HepG2 (cell line): ENCODE results near the gene AP5B1. TPM values are rescaled to one million over a fixed set of nuclear protein-coding genes. Genes with fewer than 3 reads are reported as not detected.
A peak's percentile ranks its signal among the peaks of the same experiment; 100 is the strongest.

Source experiments
- ATAC-seq: fragments of 200-7000 bp; cut with Tn5 transposase; 3 replicates; pipeline ENCODE4 v1.9.1; 2020; ENCODE audit warnings: mild to moderate bottlenecking, moderate library complexity
- BruUV-seq: library from RNA; stranded (reverse); fragments of 400-500 nt; replicated peaks from 2 replicates; lab custom pipeline; 2021; lab: Mats Ljungman, UMichigan
- CTCF ChIA-PET: fragments of 300-600 bp; formaldehyde crosslinking; extraction: SDS; loops from one replicate; lab custom pipeline; 2021; ENCODE audit warnings: low total read pairs, inconsistent platforms, low intra/inter-chr PET ratio; lab: Yijun Ruan, JAX
- POLR2A ChIA-PET: fragments of 350-600 bp; sonication (Branson Sonifier 250); formaldehyde crosslinking; loops from one replicate; lab custom pipeline; 2020; ENCODE audit warnings: antibody characterized with exemption, inconsistent platforms; lab: Yijun Ruan, JAX
- DNase-seq: peaks from one replicate; pipeline ENCODE4 v3.0.0-alpha.2; 2015; ENCODE audit warnings: low spot score
- FAIRE-seq: peaks from 3 replicates; lab custom pipeline; 2011; peaks lifted over from hg19 to GRCh38; lab: Jason Lieb, UNC
- H2AFZ ChIP-seq: one replicate; pipeline ENCODE4 v1.6.1; 2011; ENCODE audit warnings: low read length, inconsistent platforms
- H3K27ac ChIP-seq: fragments of 300-600 bp; 3 replicates; pipeline ENCODE4 v1.8.0; 2011; ENCODE audit warnings: mixed run types, mild to moderate bottlenecking, mixed read lengths, low read length, inconsistent platforms; ENCODE audit not compliant: insufficient read depth; ENCODE audit errors: extremely low read length
- H3K27me3 ChIP-seq, 2 experiments: fragments of 200-600 bp in 1 of 2; 2 replicates in 1 of 2; 3 replicates in 1 of 2; pipeline versions ENCODE4 v1.6.0 to v1.8.0; 2011; ENCODE audit warnings: low read length in 2 of 2, mild to moderate bottlenecking in 2 of 2, moderate library complexity in 2 of 2, inconsistent platforms in 1 of 2; ENCODE audit not compliant: insufficient read depth in 2 of 2, control insufficient read depth in 1 of 2
- H3K36me3 ChIP-seq, 2 experiments: fragments of 200-600 bp in 1 of 2; replicated peaks in 1 of 2; 2 replicates in 1 of 2; 3 replicates in 1 of 2; pipeline versions ENCODE4 v1.5.1 to v1.8.0; 2011; ENCODE audit warnings: low read length in 2 of 2, inconsistent platforms in 1 of 2; ENCODE audit not compliant: insufficient read depth in 2 of 2, control insufficient read depth in 1 of 2
- H3K4me1 ChIP-seq: 2 replicates; pipeline ENCODE4 v1.5.1; 2012; ENCODE audit warnings: low read length, inconsistent platforms; ENCODE audit not compliant: insufficient read depth
- H3K4me2 ChIP-seq: 2 replicates; pipeline ENCODE4 v1.6.0; 2011; ENCODE audit warnings: low read depth, low read length, inconsistent platforms
- H3K4me3 ChIP-seq, 3 experiments: fragments of 200-600 bp in 1 of 3; sonication (generic), shearing (Covaris generic) in 1 of 3; replicated peaks in 1 of 3; 2 replicates each; pipeline ENCODE4 v1.5.1; 2011 to 2016; ENCODE audit warnings: low read length in 3 of 3, inconsistent platforms in 2 of 3, low read depth in 2 of 3, mild to moderate bottlenecking in 2 of 3, control low read depth in 1 of 3, mixed read lengths in 1 of 3; ENCODE audit not compliant: insufficient read depth in 1 of 3
- H3K79me2 ChIP-seq: one replicate; pipeline ENCODE4 v1.6.1; 2011; ENCODE audit warnings: low read length, inconsistent platforms; ENCODE audit not compliant: insufficient read depth
- H3K9ac ChIP-seq: 2 replicates; pipeline ENCODE4 v1.6.0; 2011; ENCODE audit warnings: mild to moderate bottlenecking, low read depth, low read length, inconsistent platforms; ENCODE audit not compliant: insufficient read depth
- H3K9me3 ChIP-seq: 2 replicates; pipeline ENCODE4 v1.5.1; 2012; ENCODE audit warnings: mild to moderate bottlenecking, low read length
- H4K20me1 ChIP-seq: 2 replicates; pipeline ENCODE4 v1.6.0; 2011; ENCODE audit warnings: inconsistent platforms, mild to moderate bottlenecking, low read length, moderate library complexity; ENCODE audit not compliant: insufficient read depth
- AGO2 ChIP-seq: fragments of 200-400 bp; formaldehyde crosslinking; optimal IDR thresholded peaks from 2 replicates; pipeline ENCODE3; 2017; ENCODE audit warnings: mild to moderate bottlenecking, low read depth, low read length, moderate library complexity
- HNF1B ChIP-seq: sonication (generic); formaldehyde crosslinking; IDR thresholded peaks from 2 replicates; pipeline ENCODE4 v1.5.1; 2020; ENCODE audit warnings: mild to moderate bottlenecking, moderate library complexity, missing genetic modification reagents
- SMAD9 ChIP-seq: sonication (generic); formaldehyde crosslinking; IDR thresholded peaks from 2 replicates; pipeline ENCODE4 v1.5.1; 2020; ENCODE audit warnings: mild to moderate bottlenecking, missing genetic modification reagents
- ZBTB33 ChIP-seq: sonication (generic); formaldehyde crosslinking; IDR thresholded peaks from 2 replicates; pipeline ENCODE4 v1.4.0; 2020; ENCODE audit warnings: missing genetic modification reagents
- WGBS: methylation state at CpG from one replicate; pipeline ENCODE4 v1.1.6; 2017; ENCODE audit warnings: low lambda C conversion rate; 5-methylcytosine and 5-hydroxymethylcytosine counted together
- in situ Hi-C: cut with HindIII; loops from 2 replicates; pipeline ENCODE4 v1.10.0; 2017; ENCODE audit warnings: low pct_unique_long_range_greater_than_20kb; ENCODE audit not compliant: extremely low pct_ligation_motif_present
- intact Hi-C: fragments of 100-400 bp; cut with micrococcal nuclease; formaldehyde crosslinking; loops from one replicate; pipeline ENCODE4 v1.10.0; 2022; ENCODE audit not compliant: unreplicated experiment
- polyA plus RNA-seq, 8 experiments: library from polyadenylated mRNA; depleted of rRNA in 3 of 8; stranded (reverse) in 7 of 8; unstranded in 1 of 8; fragments of >200 nt; fragmentation: Illumina TruSeq in 4 of 8; extraction: Trizol in 4 of 8; gene quantifications; 2 replicates each; pipeline versions ENCODE4 v1.2.1 to v1.2.3, GENCODE V29; 2011 to 2016; ENCODE audit warnings: low read depth in 4 of 8, missing spikeins in 1 of 8, mixed read lengths in 1 of 8; ENCODE audit not compliant: insufficient read depth in 1 of 8
- total RNA-seq, 5 experiments: library from RNA; depleted of rRNA; stranded (reverse); fragments of >200 nt; fragmentation: Illumina TruSeq; extraction: Trizol; gene quantifications; 2 replicates each; pipeline ENCODE4 v1.2.3, GENCODE V29; 2016; ENCODE audit warnings: low read depth in 1 of 5

Gene AP5B1
- total and polyA plus RNA-seq, 2 of the 13 experiments (the other 11 are each of a cell fraction or from before 2014, with no cell fraction given), result 1.7 to 4.4 TPM

- ATAC-seq, result no peak
- no peak overlapping the region for H3K4me3 ChIP-seq
- no TSS peak for BruUV-seq
- in situ Hi-C loops, result no loop called here
- no peak for FAIRE-seq
- H4K20me1 ChIP-seq, result no peaks in the 10 kb centered on the region
- H3K27ac ChIP-seq, result no peak overlapping the region
- H3K4me1 ChIP-seq, result peaks cover 33% of the 10 kb centered on the region
- no peaks in the 10 kb centered on the region for H3K79me2 ChIP-seq
- WGBS, result 97% methylated on average over 14 of the region's 23 CpGs
- DNase-seq, result no peak
- CTCF ChIA-PET, result interaction anchor here (4.7 kb wide), 1 partner anchor 39 kb away, joined by 56 read pairs; no protein-coding TSS in a partner anchor
- no peak overlapping the region for H3K4me2 ChIP-seq
- no peak overlapping the region for H3K9ac ChIP-seq
- no peak for TF ChIP-seq SMAD9 (CRISPR knock-in tag)
- TF ChIP-seq AGO2, result peak; percentile 16
- TF ChIP-seq HNF1B (CRISPR knock-in tag), result no peak
- peak; percentile 48; the same call in 1 of the 2 replicates for TF ChIP-seq ZBTB33 (CRISPR knock-in tag)
- TF ChIP-seq, all 625 proteins: peak for 2
- no peaks in the 10 kb centered on the region for H3K9me3 ChIP-seq
- POLR2A ChIA-PET, result no interaction called here
- H2AFZ ChIP-seq, result no peak overlapping the region
- intact Hi-C loops, result no loop called here
- peaks cover 1 to 15% of the 10 kb centered on the region in 2 experiments; a peak in 4 of 5 replicates for H3K27me3 ChIP-seq
- no peaks in the 10 kb centered on the region for H3K36me3 ChIP-seq
Measured at GRCh38 chr11:65777821-65778361, 2.9 kb downstream of the AP5B1 start.
